Stimulated activated naive CD4-positive, alpha-beta T cell treated with Interleukin-2 at 50 U/mL for 16 hours (primary cell): ENCODE data around the gene TARP.
"Not testable (repeated sequence)": the region's sequence is repeated elsewhere in the genome, so short reads cannot be mapped to it uniquely, and the experiment has no call there.

ENCODE experiments used
- DNase-seq: peaks from one replicate; lab custom pipeline; 2025; lab: John Stamatoyannopoulos, UW

Gene TARP

DNA sequence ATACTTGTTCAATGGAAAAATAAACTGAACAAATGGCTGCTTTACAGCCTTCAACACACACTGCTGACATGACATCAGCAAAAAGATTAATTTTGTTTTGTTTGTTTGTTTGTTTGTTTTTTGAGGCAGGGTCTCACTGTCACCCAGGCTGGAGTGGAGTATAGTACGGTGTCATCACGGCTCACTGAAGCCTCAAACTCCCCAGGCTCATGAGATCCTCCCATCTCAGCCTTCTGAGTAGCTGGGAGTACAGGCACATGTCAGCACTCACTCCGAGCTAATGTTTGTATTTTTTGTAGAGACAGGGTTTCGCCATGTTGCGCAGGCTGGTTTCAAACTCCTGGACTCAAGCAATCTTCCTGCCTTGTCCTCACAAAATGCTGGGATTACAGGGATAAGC is 10.9 kb downstream of the TARP start:
- no peak for DNase-seq

DNA sequence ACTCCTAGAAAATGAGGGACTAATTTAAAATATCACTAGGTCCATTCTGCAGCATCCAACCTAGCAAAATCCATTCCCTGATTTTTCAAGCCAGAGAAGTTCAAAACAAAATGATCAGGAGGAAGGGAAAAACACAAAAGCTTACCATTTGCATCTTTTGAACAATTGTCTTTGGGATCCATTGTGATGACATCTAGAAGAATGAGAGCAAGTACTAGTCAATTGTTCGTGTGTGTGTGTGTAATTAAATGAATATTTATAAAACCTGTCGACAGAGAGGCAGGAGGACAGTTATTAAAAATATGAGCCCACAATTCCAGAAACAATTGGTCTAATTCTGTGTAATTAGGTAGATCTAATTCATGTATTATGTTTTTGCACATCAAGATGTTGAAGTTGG is 11.4 kb downstream of the TARP start:
- not testable (repeated sequence) for DNase-seq

DNA sequence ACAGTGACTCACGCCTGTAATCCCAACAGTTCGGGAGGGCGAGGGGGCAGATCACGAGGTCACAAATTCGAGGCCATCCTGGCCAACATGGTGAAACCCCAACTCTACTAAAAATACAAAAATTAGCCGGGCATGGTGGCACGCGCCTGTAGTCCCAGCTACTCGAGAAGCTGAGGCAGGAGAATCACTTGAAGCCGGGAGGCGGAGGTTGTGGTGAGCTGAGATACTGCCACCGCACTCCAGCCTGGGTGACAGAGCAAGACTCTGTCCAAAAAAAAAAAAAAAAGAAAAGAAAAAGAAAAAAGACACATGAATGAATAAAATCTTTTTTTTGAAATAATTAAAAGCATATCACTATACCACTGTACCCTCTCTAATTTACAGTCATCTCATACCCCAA is 11.8 kb downstream of the TARP start:
- DNase-seq = not testable (repeated sequence)

DNA sequence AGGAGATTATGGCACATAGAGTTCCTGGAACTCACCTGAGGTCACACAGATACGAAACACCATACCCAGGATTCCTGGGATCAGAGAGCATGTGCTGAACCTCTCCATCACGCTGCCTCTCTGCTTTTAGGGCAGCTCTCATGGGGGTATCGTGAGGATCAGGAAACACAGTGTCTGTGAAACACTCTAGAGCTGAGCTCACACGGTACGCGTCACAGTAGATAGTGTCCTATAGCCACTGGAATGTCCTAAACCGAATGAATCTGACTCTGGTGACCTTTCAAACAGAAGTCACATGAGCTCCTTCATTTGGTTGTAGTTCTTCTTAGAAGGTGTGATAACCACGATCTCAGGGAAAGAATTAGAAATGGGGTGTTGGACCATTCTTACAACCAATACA is 14.3 kb downstream of the TARP start:
- DNase-seq = not testable (repeated sequence)

DNA sequence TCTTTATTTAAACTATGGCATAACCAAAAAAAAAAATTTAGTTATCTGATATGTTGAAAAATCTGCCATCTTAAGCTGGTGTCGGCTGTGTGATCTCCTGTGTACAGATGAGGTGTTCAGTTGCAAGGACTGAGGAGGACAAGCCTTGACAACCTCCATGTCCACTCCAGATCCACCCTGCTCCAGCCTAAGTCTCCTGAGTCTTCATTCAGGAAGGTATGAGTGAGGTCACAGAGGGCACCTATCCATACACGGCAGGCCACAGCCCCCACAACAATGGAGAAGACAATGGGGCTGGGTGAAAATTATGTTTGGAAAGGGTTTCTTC is 16.1 kb downstream of the TARP start:
- DNase-seq = no peak

DNA sequence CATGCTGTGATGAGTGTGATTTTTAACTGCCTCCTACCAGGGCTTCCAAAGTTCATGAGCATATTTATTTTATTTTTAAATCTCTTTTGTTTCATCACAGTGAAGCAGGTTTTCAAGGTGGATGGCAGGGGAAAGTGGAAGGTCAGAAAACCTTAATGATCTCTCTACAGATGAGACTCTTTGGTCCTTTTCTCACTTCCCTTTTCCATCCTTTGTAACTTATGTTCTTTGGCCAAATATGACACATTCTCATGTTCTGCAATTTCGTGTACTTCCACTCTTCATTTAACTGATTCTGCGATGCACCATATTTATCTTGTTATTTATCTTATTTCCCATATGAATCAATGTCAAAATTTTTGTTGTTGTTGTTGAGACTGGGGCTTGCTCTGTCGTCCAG is 23.6 kb downstream of the TARP start:
- DNase-seq = not testable (repeated sequence)

DNA sequence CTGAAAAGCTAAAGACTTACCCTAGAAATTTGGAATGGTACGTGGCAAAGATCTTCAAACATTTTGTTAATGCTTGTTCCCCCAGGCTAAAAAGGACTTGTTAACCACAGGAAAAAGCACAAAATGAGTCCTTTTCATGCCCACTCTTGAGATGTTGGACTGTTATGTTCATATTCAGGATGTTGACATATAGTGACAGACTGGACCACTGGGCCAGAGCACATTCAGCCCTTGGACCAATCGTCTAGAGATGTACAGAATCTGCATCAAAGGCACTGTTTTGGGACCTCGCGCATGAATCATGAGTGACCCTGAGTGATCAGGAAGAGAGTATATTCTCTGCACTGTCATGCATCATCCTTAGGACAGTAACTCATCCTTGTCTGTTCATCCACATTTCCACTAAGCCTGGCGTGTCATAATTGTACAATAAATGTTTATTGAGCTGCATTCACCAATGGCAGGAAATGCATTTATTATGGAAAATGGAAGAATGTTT is 25.3 kb downstream of the TARP start:
- DNase-seq = no peak

DNA sequence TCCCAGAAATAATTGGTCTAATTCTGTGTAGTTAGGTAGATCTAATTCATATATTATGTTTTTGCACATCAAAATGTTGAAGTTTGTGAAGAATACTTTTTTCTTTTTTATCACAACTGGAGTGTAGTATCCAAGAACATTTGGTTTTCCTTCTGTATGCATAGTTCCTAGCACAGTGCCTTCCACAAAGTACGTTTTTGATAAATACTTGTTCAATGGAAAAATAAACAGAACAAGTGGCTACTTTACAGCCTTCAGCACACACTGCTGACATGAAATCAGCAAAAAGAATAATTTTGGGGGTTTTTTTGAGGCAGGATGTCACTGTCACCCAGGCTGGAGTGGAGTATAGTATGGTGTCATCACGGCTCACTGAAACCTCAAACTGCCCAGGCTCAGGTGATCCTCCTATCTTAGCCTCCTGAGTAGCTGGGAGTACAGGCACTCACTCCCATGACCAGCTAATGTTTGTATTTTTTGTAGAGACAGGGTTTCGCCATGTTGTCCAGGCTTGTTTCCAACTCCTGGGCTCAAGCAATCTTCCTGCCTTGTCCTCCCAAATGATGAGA is 27.9 kb downstream of the TARP start:
- no peak for DNase-seq

DNA sequence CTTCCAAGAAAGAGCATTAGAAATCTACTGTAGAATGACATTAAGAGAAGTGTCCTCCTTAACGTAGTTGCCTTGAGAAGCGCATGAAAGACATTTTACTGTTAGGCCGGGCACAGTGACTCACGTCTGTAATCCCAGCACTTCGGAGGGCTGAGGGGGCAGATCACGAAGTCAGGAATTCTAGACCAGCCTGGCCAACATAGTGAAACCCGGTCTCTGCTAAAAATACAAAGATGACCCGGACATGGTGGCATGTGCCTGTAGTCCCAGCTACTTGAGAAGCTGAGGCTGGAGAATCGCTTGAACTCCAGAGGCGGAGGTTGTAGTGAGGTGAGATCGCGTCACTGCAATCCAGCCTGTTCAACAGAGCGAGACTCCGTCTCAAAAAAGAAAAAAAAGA is 28.9 kb downstream of the TARP start:
- DNase-seq = no peak

DNA sequence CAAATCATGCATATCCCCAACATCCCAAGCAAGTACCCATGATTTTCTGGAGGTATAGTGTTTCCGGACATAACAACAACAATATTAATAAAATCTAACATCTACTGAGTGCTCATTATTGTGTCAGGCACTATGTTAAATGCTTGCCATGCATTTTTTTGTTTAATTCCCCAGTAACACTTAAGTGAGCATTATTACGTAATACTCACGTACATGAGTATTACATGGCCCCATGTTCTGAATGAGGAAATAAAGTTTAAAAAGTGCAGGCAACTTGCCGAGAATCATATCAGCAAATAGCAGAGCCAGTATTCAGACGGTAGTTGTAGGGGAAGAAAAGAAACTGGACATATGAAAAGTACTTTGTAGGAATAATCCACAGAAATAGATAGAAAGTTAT is 30.1 kb downstream of the TARP start:
- not testable (repeated sequence) for DNase-seq

DNA sequence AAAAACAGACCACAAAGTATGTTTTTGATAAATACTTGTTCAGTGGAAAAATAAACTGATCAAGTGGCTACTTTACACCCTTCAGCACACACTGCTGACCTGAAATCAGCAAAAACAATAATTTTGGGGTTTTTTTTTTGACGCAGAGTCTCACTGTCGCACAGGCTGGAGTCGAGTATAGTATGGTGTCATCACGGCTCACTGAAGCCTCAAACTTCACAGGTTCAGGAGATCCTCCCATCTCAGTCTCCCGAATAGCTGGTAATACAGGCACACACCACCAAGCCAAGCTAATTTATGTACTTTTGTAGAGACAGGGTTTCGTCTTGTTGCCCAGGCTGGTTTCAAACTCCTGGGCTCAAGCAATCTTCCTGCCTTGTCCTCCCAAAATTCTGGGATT is 30.6 kb downstream of the TARP start:
- no peak for DNase-seq

DNA sequence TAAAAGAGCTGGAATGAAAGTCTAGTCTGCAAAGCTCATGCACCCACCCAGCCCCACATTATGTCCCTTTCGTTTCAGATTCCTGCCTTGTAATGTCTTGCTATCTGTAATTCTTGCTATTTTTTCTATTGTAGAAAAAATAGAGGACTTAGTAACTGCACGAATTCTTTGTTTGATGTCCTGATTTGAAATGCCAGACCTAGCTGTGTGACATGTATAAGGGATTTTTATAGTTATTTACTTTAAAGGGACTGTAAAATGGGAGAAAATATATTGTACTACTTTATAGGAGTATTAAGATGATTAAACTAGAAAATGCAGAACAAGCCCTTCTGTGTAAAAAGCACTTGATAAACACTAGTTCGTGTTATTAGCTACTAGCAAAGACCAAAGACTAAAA is 32.4 kb downstream of the TARP start:
- DNase-seq = no peak

DNA sequence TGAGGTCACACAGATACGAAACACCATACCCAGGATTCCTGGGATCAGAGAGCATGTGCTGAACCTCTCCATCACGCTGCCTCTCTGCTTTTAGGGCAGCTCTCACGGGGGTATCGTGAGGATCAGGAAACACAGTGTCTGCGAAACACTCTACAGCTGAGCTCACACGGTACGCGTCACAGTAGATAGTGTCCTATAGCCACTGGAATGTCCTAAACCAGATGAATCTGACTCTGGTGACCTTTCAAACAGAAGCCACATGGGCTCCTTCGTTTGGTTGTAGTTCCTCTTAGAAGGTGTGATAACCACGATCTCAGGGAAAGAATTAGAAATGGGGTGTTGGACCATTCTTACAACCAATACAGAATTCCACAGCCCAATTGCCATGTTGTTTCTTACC is 34.3 kb downstream of the TARP start:
- DNase-seq = not testable (repeated sequence)

DNA sequence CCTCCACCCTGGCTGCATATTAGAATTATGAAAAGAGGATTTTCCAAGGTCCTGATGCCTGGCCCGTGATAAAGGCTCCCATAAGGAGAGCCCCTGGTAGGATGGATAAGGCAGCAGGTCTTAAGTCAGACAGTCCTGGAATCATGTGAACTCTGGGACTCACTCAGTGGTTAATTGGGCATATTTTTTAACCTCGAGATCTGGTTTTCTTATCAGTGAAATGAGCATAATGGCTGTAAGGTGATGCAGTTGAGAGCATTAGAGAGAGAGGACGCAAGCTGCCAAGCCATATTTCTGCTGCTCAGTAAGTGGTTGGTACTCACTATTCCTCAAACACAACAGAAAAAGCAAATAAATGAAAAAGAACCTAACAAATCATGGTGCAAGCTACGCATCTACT is 37.8 kb downstream of the TARP start:
- no peak for DNase-seq

DNA sequence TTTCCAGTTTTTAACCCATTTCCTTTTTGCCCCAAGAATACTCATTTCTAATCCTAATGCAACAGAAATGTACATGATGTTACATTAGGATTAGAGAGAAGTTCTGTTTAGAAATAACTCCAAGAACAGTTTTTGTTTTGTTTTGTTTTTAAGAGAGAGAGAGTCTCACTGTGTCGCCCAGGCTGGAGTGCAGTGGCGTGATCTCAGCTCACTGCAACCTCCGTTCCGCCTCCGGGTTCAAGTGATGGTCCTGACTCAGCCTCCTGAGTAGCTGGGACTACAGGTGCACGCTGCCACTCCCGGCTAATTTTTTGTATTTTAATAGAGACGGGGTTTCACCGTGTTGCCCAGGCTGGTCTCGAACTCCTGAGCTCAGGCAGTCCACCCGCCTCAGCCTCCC is 38.7 kb downstream of the TARP start:
- not testable (repeated sequence) for DNase-seq

DNA sequence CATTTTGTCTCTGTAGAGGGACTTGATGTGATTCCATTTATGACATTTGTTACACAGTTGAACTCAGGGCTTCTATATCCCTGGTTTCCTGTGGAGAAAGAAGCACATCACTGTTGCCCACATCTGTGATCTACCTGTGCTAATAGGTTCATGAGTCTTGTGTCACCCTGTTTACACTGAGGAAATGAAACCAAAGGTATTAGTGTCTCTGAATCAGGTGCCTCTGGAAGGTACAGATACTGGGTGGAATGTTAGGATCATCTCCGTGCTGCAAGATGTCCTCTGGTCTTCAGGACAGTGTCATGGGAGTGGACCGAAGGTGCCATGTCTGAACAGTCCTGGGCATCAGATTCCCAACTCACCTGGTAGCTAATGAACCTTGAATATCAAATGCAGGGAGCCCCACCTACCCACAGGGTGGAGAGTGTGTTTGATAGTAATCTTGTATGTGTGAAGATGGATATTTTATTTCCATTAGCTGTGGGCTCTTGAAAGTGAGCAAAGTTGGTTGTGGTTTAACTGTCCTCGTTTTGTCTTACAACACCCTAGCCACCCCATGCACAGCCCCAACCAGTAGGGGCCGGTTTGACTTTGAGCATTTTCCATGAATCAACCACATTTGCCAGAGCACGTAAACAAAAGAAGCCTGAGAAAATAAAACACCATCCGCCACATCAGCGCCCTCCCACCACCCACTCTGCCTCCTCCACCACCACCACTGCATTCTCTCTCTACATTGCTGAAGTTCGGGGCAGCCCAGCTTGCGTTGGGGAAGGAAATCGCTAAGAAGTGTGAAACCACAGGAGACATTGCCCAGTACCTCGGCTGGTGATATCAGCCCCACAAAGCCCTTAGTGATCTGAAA is 40.7 kb downstream of the TARP start:
- DNase-seq = peak; percentile 78

DNA sequence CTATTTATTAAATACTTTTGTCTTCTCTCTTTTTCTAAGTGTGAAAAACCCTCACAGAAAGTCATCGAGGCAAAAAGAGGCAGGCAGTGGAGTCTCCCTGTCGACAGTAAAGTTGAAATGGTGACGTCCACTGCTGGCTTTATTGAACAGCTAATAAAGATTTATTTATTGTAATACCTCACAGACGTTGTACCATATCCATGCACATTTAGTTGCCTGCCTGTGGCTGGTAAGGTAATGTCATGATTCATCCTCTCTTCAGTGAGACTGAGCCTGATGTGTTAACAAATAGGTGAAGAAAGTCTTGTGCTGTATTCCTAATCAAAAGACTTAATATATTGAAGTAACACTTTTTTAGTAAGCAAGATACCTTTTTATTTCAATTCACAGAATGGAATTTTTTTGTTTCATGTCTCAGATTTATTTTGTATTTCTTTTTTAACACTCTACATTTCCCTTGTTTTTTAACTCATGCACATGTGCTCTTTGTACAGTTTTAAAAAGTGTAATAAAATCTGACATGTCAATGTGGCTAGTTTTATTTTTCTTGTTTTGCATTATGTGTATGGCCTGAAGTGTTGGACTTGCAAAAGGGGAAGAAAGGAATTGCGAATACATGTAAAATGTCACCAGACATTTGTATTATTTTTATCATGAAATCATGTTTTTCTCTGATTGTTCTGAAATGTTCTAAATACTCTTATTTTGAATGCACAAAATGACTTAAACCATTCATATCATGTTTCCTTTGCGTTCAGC is 43.4 kb downstream of the TARP start:
- no peak for DNase-seq

DNA sequence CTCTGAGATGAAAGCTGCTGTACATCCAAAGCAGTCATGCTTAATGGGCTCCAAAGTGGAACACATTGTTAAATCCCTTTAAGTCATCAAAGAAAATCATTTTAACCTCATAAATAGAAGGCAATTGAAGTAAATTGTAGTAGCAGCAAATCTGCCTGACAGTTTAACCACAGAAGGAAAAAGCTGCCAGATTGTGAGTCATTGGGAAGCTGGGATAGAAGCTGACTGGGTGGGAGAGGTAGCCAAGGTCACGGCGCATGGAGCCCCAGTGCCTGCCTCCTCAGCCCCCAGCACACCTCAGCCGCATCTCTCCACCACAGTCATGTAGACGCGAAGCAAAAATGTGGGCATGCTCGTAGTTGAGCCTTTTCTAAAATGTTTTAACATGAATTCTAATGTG is 44.0 kb downstream of the TARP start:
- DNase-seq = no peak

DNA sequence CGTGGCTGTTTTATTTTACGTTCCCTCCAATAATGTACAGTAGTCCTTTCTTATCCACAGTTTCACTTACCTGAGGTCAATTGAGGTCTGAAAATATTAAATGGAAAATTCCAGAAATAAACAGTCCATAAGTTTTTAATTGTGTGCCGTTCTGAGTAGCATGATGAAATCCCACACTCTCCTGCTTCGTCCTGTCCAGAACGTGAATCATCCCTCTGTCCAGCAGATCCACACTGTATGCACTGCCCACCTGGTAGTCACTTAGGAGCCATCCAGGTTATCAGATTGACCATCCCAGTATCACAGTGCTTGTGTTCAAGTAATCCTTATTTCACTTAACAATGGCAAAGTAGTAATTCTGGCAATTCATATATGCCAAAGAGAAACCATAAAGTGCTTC is 49.0 kb downstream of the TARP start:
- DNase-seq = no peak

DNA sequence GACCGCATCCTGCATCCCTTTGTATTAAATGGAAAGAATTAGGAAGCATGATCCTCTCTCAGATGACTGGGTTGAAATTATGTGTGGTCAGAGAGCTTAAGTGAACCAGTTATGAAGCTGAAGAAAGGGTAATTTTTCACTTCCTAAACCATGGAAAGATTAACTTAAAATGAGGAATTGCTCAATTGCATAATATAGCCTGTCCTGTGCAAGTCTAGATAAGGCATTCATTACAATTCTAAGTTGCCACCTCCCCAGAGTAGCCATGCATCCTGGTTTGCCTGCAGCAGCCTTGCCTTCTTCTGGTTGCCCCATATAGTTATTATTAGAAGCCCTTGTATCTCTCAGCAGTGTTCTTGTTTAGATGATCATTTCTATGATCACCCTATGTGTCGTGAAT is 50.1 kb downstream of the TARP start:
- DNase-seq = no peak

DNA sequence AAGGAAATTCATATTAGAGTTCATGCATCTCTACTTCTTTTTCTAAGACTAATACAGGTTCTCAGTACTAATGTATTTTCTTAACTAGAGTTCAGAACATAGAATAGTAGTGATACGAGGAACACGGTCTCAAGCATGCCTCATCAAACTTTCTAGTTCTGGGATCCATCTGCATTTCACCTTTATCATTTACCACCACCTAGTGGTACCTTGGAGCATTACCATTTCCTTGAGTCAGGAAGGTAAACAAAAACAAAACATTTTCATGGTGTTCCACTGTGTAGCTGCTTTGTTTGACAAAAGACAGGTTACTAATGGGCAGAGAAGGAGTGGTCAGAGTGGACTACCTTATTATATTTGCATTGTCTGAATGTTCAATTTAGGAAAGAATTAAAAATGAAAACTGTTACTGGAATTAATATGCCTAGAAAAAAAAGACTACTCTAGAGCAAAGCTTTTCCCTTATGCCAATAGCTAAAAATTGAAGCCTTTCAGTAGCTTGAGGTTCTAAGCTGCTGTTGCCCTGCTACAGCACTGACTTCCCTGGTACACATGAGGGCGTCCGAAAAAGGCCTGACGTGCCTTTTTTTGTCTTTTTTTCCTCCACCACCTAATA is 50.8 kb downstream of the TARP start:
- DNase-seq = no peak

DNA sequence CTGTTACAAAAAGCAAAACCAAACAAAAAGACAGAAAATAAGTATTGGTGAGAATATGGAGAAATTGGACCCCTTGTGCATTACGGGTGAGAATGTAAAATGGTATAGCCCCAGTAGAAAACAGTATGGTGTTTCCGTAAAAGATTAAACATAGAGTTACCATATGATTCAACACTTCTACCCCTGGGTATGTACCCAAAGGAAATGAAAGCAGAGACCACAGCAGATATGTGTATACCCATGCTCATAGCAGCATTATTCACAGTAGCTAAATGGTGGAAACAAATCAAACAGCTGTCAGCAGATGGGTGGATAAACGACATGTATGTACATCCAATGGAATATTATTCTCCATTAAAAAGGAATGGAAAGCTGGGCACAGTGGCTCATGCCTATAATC is 53.0 kb downstream of the TARP start:
- DNase-seq = no peak

DNA sequence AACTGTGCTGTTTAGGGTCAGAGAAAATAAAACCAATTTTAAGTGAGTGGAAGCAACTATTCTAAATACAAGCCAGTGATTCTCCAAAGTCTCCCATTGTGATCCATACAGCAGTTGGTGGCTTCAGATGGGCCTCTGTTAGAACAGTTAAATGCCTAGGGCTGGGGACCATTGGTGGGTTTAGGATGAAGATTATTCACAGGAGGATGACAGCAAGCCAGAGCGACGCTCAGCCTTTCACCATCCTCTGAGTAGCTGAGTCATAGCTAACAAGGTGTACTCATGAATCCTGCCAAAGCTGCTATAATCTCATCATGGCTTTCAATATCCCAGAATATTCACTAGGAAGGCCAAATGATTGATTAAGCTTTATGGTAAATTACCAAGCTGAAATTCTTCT is 55.8 kb downstream of the TARP start:
- DNase-seq = no peak
